BLaER1 treated with 17β-estradiol and CSF1 and Interleukin-3, amounts not matched to agents 10 nM and 100 nM (cell line): ENCODE data around the gene CLEC3B.
A peak's percentile ranks its signal among the peaks of the same experiment; 100 is the strongest.

Experiments used
- H3K27ac ChIP-seq, 11 experiments: shearing (Covaris generic); formaldehyde crosslinking; 2 replicates each; pipeline ENCODE4 v1.8.1; 2022
- H3K27me3 ChIP-seq, 11 experiments: shearing (Covaris generic); formaldehyde crosslinking; 2 replicates each; pipeline ENCODE4 v1.8.1; 2022
- H3K36me3 ChIP-seq, 11 experiments: shearing (Covaris generic); formaldehyde crosslinking; 2 replicates each; pipeline ENCODE4 v1.8.1; 2022
- H3K4me1 ChIP-seq, 10 experiments: shearing (Covaris generic); formaldehyde crosslinking; 2 replicates each; pipeline ENCODE4 v1.8.1; 2022
- H3K4me2 ChIP-seq, 11 experiments: shearing (Covaris generic); formaldehyde crosslinking; 2 replicates each; pipeline ENCODE4 v1.8.1; 2022
- H3K4me3 ChIP-seq, 10 experiments: shearing (Covaris generic); formaldehyde crosslinking; 2 replicates each; pipeline ENCODE4 v1.8.1; 2022
- H3K9ac ChIP-seq, 11 experiments: shearing (Covaris generic); formaldehyde crosslinking; 2 replicates each; pipeline ENCODE4 v1.8.1; 2022
- H3K9me3 ChIP-seq, 11 experiments: shearing (Covaris generic); formaldehyde crosslinking; replicated peaks in 1 of 11; 2 replicates each; pipeline ENCODE4 v1.8.1; 2022
- H4K20me1 ChIP-seq, 11 experiments: shearing (Covaris generic); formaldehyde crosslinking; 2 replicates each; pipeline ENCODE4 v1.8.1; 2022
- Cebpa-rat ChIP-seq, 11 experiments: shearing (Covaris generic); IDR thresholded peaks; 2 replicates each; pipeline ENCODE4 v1.8.1; 2022

The CLEC3B gene

GRCh38 chr3:44989141-44989540 is 37.0 kb upstream of the CLEC3B start:
- H3K4me1 ChIP-seq = peaks cover 0 to 43% (median 6%) of the 10 kb centered on the region in 10 experiments; a peak in 14 of 20 replicates
- TF ChIP-seq Cebpa-rat (IDR thresholded peaks at IDR 0.05) = no peak
- H3K4me3 ChIP-seq = no peak overlapping the region
- H3K9me3 ChIP-seq = no peaks in the 10 kb centered on the region
- no peak overlapping the region; a peak in 1 of 22 replicates for H3K9ac ChIP-seq
- peaks cover 9 to 77% (median 50%) of the 10 kb centered on the region in 11 experiments; a peak in 20 of 22 replicates for H4K20me1 ChIP-seq
- H3K27me3 ChIP-seq = no peaks in the 10 kb centered on the region
- H3K36me3 ChIP-seq = peaks cover 45 to 77% (median 68%) of the 10 kb centered on the region in 11 experiments
- 0 out of 22 replicates have a peak overlapping the region, but pooled peaks of 1 of the 11 experiments have one; percentile 39 for H3K4me2 ChIP-seq
- H3K27ac ChIP-seq = no peak overlapping the region

DNA sequence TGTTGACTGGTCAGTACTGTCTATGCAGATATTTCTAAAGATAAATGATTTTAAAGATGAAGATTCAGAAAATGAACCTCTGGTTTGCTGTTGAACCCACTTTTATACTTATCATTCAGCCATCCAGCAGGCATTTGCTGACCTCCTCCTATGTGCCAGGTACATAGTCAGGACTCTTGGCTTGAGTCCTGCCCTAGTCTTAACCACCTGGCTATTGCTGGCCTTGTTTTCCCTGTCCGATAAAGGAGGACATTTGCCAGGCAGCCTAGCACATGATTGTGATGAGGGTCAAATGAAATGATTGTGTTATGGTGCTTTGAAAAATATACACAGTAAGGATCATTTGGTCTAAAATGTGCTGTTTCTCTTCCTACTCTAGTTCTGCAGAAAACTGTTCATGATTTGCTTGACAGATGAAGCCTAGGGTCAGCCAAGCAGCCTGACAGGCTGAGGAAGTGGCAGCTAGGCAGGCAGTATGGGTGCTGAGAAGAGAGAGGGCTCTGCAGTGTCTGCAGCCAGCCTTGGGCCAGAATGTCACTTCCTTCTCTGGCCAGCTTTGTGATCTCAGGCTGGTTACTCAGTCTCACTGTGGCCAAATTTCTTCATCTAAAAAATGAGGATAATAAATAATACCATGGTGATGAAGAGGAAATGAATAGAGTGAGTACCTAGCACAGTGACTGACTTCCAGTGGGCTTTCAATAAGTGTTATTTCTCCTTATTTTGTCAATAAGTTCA is 36.3 kb upstream of the CLEC3B start:
- H3K27ac ChIP-seq = no peak overlapping the region
- H3K9ac ChIP-seq = no peak overlapping the region; a peak in 1 of 22 replicates
- H3K4me2 ChIP-seq = peak overlapping the region in 1 of 11 experiments; percentile 39; a peak in 1 of 22 replicates
- H3K36me3 ChIP-seq = peaks cover 45 to 77% (median 69%) of the 10 kb centered on the region in 11 experiments
- no peak overlapping the region for H3K4me3 ChIP-seq
- peaks cover 2 to 77% (median 44%) of the 10 kb centered on the region in 11 experiments; a peak in 20 of 22 replicates for H4K20me1 ChIP-seq
- TF ChIP-seq Cebpa-rat (IDR thresholded peaks at IDR 0.05) = no peak
- no peaks in the 10 kb centered on the region for H3K9me3 ChIP-seq
- peaks cover 0 to 43% (median 7%) of the 10 kb centered on the region in 10 experiments; a peak in 10 of 20 replicates for H3K4me1 ChIP-seq
- H3K27me3 ChIP-seq = no peaks in the 10 kb centered on the region

- TF ChIP-seq Cebpa-rat (IDR thresholded peaks at IDR 0.05) = no peak
- Histone ChIP-seq H3K4me3 (no peak overlapping the region), H3K9me3 (no peaks in the 10 kb centered on the region), H3K27me3 (no peaks in the 10 kb centered on the region), H3K4me2 (no peak overlapping the region), H3K27ac (no peak overlapping the region), H3K4me1 (peaks cover 0 to 38% (median 6%) of the 10 kb centered on the region in 10 experiments; a peak in 9 of 20 replicates), H3K9ac (no peak overlapping the region), H3K36me3 (peaks cover 60 to 82% (median 77%) of the 10 kb centered on the region in 11 experiments), H4K20me1 (peaks cover 0 to 83% (median 45%) of the 10 kb centered on the region in 11 experiments; a peak in 17 of 22 replicates)
Measured at GRCh38 chr3:44991326-44991725, 34.8 kb upstream of the CLEC3B start.

GRCh38 chr3:44992555-44993470 is 33.3 kb upstream of the CLEC3B start:
- H3K4me2 ChIP-seq = 0 out of 22 replicates have a peak overlapping the region, but pooled peaks of 1 of the 11 experiments have one; percentile 36

GRCh38 chr3:44993471-44994205 is 32.5 kb upstream of the CLEC3B start:
- H3K27me3 ChIP-seq = no peaks in the 10 kb centered on the region
- H3K4me3 ChIP-seq = no peak overlapping the region
- no peak for TF ChIP-seq Cebpa-rat (IDR thresholded peaks at IDR 0.05)
- peaks cover 0 to 38% (median 6%) of the 10 kb centered on the region in 10 experiments; a peak in 9 of 20 replicates for H3K4me1 ChIP-seq
- peak overlapping the region in 3 of 11 experiments; percentile 1 to 50 (median 36); a peak in 3 of 22 replicates for H3K4me2 ChIP-seq
- no peak overlapping the region for H3K9ac ChIP-seq
- H3K9me3 ChIP-seq = no peaks in the 10 kb centered on the region
- peaks cover 0 to 67% (median 35%) of the 10 kb centered on the region in 11 experiments; a peak in 16 of 22 replicates for H4K20me1 ChIP-seq
- H3K36me3 ChIP-seq = peaks cover 81 to 100% (median 99%) of the 10 kb centered on the region in 11 experiments
- no peak overlapping the region; a peak in 1 of 22 replicates for H3K27ac ChIP-seq

More at GRCh38 chr3:44992555-44993470, 33.3 kb upstream of the CLEC3B start:
- H3K36me3 ChIP-seq = peaks cover 75 to 94% (median 91%) of the 10 kb centered on the region in 11 experiments
- H3K27me3 ChIP-seq = no peaks in the 10 kb centered on the region
- no peak overlapping the region for H3K9ac ChIP-seq
- no peak for TF ChIP-seq Cebpa-rat (IDR thresholded peaks at IDR 0.05)
- H3K9me3 ChIP-seq = no peaks in the 10 kb centered on the region
- peaks cover 0 to 75% (median 41%) of the 10 kb centered on the region in 11 experiments; a peak in 17 of 22 replicates for H4K20me1 ChIP-seq
- peaks cover 0 to 38% (median 6%) of the 10 kb centered on the region in 10 experiments; a peak in 9 of 20 replicates for H3K4me1 ChIP-seq
- no peak overlapping the region for H3K4me3 ChIP-seq
- no peak overlapping the region; a peak in 1 of 22 replicates for H3K27ac ChIP-seq

DNA sequence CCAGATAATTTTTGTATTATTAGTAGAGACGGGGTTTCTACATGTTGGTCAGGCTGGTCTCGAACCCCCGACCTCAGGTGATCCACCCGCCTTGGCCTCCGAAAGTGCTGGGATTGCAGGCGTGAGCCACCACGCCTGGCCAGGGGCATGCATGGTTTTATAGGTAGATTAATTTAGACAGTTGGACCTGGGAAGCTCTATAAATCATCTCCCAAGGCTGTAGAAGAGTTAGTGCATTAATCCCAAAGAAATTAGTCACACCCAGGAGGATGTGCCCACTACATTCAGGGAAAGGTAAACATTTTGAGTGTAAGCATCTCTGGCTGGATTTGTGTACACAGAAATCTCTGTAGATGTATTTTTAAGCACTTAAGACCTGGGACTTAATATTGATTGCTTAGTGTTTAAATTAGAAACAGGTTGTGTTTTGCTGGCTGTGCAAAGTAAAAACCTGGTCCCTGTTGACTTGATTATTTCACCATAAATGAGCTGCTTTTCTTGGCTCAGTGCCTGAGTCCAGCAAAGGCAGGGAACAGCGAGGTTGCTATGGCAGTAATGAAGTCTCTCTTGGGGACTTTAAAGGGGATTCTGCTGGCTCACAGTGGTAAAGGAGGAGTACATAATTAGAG is 30.8 kb upstream of the CLEC3B start:
- H3K9ac ChIP-seq = no peak overlapping the region
- no peaks in the 10 kb centered on the region for H3K27me3 ChIP-seq
- peaks cover 0 to 24% (median 6%) of the 10 kb centered on the region in 10 experiments; a peak in 9 of 20 replicates for H3K4me1 ChIP-seq
- H3K27ac ChIP-seq = no peak overlapping the region
- H4K20me1 ChIP-seq = peaks cover 0 to 57% (median 20%) of the 10 kb centered on the region in 11 experiments; a peak in 15 of 22 replicates
- H3K4me2 ChIP-seq = no peak overlapping the region
- no peak for TF ChIP-seq Cebpa-rat (IDR thresholded peaks at IDR 0.05)
- H3K9me3 ChIP-seq = no peaks in the 10 kb centered on the region
- no peak overlapping the region for H3K4me3 ChIP-seq
- peaks cover 89 to 100% (median 99%) of the 10 kb centered on the region in 11 experiments for H3K36me3 ChIP-seq

DNA sequence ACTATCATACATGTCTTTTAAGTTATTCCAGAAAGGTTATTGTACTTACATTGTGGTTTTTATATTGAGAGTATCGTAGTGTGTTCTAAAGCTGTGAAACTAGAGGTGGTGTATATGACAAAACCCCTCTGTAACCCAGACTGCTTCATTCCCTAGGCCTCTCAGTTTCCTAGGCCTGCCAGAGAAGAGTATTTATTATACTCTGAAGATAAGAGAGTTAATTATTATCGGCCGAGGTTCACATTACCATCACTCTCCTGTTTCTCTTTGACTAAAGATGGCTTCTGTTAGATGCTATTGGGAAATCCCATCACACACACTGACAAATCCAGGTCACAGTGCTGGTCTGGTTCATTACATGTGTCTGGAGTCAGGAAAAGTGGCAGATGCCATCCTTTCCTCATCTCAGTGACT is 29.5 kb upstream of the CLEC3B start:
- Histone ChIP-seq H3K27ac (no peak overlapping the region), H3K4me1 (peaks cover 0 to 20% (median 6%) of the 10 kb centered on the region in 10 experiments; a peak in 9 of 20 replicates), H3K4me2 (no peak overlapping the region), H3K4me3 (no peak overlapping the region), H3K36me3 (peaks cover 89 to 100% (median 99%) of the 10 kb centered on the region in 11 experiments), H3K9ac (no peak overlapping the region), H4K20me1 (peaks cover 0 to 44% (median 20%) of the 10 kb centered on the region in 11 experiments; a peak in 14 of 22 replicates), H3K9me3 (no peaks in the 10 kb centered on the region), H3K27me3 (no peaks in the 10 kb centered on the region)
- no peak for TF ChIP-seq Cebpa-rat (IDR thresholded peaks at IDR 0.05)
